GM19239 (cell line): Measurements from ENCODE around the gene UQCC2.

Experiments used
- DNase-seq: peaks from one replicate; pipeline ENCODE4 v3.0.0; 2011; ENCODE audit warnings: low spot score; ENCODE audit not compliant: insufficient read length
- FAIRE-seq: peaks from 2 replicates; lab custom pipeline; 2011; peaks lifted over from hg19 to GRCh38; lab: Jason Lieb, UNC

The UQCC2 gene

GRCh38 chr6:33662318-33662717, 49.2 kb downstream of the UQCC2 start:
- DNase-seq = no peak
- FAIRE-seq = no peak

DNA sequence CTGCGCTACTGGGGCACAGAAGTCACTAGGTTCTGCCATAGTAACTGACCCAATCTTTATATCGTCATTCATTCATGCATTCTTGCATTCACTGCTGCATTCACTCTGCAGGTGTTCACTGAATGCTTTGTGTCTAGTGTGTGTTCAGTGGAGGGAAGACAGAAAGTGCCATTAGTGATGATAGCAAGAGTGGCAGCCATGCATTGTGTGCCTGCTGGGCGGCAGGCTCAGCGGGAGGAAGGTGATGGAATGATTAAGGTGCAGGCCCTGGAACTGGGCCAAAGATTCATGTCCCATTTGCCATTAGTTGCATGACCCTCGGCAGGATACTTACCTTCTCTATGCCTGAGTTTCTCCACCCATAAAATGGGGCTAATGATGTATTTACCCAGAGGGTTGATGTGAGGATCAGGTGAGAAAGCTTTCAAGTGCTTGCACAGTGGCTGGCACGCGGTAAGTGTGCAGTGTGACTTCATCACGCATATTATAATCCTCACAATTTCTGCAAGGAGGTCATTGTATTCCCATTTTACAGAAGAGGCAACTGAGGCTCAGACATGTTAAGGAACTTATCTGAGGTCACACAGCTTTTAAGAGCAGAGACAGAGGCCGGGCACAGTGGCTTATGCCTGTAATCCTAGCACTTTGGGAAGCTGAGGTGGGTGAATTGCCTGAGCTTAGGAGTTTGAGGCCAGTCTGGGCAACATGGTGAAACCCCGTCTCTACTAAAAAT, 50.2 kb downstream of the UQCC2 start:
- FAIRE-seq (no peak), DNase-seq (no peak)

DNA sequence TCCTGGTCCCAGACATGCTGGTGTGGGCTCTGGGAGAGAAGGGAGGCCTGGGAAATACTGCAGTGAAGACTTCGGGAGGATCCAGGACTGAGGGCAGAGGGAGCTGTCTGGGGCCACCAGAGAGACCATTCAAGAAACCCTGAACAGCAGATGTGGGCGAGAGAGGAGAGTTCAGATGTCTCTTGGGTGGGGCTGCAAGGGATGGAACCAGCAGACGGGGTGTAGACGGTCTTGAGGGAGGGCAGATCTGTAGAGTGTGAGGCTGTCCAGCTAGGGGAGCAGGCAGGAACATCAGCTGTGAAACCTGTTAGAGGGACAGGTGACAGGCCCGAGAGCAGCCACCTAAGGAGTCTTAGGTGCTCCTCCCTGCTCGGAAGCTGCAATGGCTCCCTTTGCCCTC, 51.5 kb downstream of the UQCC2 start:
- DNase-seq (no peak), FAIRE-seq (no peak)

DNA sequence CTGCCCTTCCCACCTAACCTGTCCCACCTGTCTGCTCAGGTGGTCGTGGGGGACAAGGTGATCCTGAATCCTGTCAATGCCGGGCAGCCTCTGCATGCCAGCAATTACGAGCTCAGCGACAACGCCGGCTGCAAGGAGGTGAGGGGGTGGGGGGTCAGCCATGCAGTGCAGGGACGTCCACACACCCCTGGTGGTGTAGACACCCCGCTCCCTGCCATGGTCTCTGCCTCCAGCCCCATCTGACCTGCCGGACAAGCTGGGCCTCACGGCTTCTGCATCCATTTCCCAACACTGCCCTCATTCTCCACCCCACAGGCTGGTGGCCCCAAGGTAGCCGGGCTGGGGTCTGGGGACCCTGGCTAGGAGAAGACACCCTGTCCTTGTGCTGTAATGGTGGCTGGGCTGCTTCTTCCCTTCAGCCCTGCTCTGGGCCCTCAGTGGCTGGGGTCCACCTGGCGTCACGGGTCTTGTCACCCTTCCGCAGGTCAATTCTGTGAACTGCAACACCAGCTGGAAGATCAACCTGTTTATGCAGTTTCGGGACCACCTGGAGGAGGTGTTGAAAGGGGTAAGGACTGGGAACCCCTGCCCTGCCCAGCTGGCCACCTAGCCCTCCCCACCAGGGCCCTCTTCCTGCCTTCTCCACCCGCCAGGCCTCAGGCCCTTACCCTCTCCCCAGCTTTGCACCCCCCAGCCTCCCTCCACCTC, 52.4 kb downstream of the UQCC2 start:
- DNase-seq (no peak), FAIRE-seq (no peak)

- DNase-seq (no peak), FAIRE-seq (no peak)
These were observed 54.7 kb downstream of the UQCC2 start for GRCh38 chr6:33656844-33657243.

DNA sequence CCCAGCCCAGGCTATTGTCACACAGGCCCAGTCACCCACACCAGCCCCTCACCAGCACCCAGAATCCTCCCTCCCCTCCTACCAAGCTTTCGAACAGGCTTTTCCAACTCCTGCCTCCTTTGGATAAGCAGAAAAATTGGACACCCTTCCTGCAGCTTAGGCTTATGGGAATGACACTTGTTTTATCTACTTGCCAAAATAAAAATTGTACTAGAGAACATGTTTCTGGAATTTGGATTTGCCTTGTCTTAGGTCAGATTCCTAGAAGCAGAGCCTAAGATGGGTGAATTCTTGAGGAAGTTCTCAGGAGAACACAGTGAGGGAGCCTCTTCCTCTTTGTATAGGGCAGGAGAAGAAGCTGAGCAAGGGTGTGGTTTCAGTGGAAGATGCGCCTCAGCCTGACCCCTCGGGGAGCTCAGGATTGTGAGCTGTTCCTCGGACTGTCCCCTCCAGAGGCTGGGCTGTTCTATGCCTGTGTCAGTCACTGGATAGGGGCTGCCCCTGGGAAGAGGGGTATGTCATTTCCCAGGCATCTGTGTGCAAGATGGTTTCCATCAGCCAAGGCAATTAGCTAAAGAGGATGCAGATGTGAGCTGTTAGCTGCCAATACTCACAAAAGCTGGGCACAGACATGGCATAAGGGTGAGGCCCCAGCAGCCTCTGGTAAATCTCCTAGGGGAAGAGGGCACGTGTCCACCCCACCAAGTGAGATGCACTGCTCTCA, 56.5 kb downstream of the UQCC2 start:
- DNase-seq = no peak
- FAIRE-seq = no peak

DNA sequence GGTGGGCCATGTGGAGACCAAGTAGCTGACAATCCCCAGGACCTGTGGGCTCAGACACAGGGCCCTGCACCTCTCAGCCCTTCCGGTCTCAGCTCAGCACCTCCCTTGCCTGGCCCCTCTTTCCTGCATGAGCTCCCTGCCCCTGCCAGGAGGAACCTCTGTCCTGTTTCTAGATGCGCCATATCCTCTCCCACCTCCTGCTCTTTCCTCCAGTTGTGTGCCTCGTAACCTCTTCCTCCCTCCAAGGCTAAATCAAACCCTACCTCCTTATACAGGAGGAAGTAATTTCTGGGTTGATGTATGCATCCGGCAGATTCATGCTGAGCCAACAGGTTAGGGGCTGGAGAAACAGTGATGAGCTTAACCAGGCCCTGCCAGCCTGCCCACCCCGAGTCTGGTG, 59.5 kb downstream of the UQCC2 start:
- FAIRE-seq (no peak), DNase-seq (no peak)

GRCh38 chr6:33651403-33651802, 60.1 kb downstream of the UQCC2 start:
- DNase-seq = no peak
- no peak for FAIRE-seq
